B cell (primary cell): ENCODE results near the gene CWC27. TPM values are rescaled to one million over a fixed set of nuclear protein-coding genes. Genes with fewer than 3 reads are reported as not detected.

ENCODE experiments used
- ATAC-seq: fragments of 200-7000 bp; cut with Tn5 transposase; one replicate; pipeline ENCODE4 v1.10.0; 2021; ENCODE audit warnings: low read depth, mild to moderate bottlenecking, moderate number of reproducible peaks, moderate library complexity
- CTCF ChIA-PET: fragments of 350-600 bp; sonication (Branson Sonifier 250); formaldehyde crosslinking; loops from one replicate; lab custom pipeline; 2021; ENCODE audit warnings: antibody characterized with exemption, inconsistent platforms; lab: Charles Lee
- POLR2A ChIA-PET: fragments of 350-600 bp; sonication (Branson Sonifier 250); formaldehyde crosslinking; loops from one replicate; lab custom pipeline; 2021; ENCODE audit warnings: antibody characterized with exemption; lab: Charles Lee
- DNase-seq: peaks from one replicate; pipeline ENCODE4 v3.0.0; 2013
- H2AFZ ChIP-seq: 2 replicates; pipeline ENCODE4 v1.6.1; 2012; ENCODE audit warnings: mild to moderate bottlenecking, low read depth, low read length; ENCODE audit not compliant: insufficient read depth, poor library complexity, severe bottlenecking
- H3K27ac ChIP-seq, 2 donors: 1 replicate in 1 of 2; 2 replicates in 1 of 2; pipeline ENCODE4 v1.5.1; 2012 to 2013; ENCODE audit warnings: low read length in 2 of 2, mild to moderate bottlenecking in 2 of 2, moderate library complexity in 1 of 2
- H3K27me3 ChIP-seq, 4 experiments: fragments of 200-600 bp in 1 of 4; sonication (generic) in 1 of 4; replicated peaks in 1 of 4; 1 replicate in 2 of 4; 2 replicates in 2 of 4; pipeline versions ENCODE4 v1.6.1 to v1.7.0; 2013 to 2016; ENCODE audit warnings: low read length in 3 of 4, mild to moderate bottlenecking in 2 of 4, mixed read lengths in 1 of 4, moderate library complexity in 1 of 4; ENCODE audit not compliant: insufficient read depth in 4 of 4, control insufficient read depth in 3 of 4; ENCODE audit errors: control extremely low read depth in 1 of 4
- H3K36me3 ChIP-seq, 2 experiments: replicated peaks in 1 of 2; 1 replicate in 1 of 2; 2 replicates in 1 of 2; pipeline versions ENCODE4 v1.6.1 to v1.7.1; 2013; ENCODE audit warnings: low read length in 1 of 2; ENCODE audit not compliant: insufficient read depth in 2 of 2, control insufficient read depth in 1 of 2; ENCODE audit errors: control extremely low read depth in 1 of 2, extremely low read depth in 1 of 2
- H3K4me1 ChIP-seq, 2 donors: fragments of 200-600 bp in 1 of 2; sonication (generic) in 1 of 2; 1 replicate in 1 of 2; 2 replicates in 1 of 2; pipeline versions ENCODE4 v1.5.1 to v1.6.1; 2013 to 2017; ENCODE audit warnings: low read length in 2 of 2; ENCODE audit not compliant: control insufficient read depth in 2 of 2, insufficient read depth in 2 of 2
- H3K4me2 ChIP-seq: replicated peaks from 2 replicates; pipeline ENCODE3; 2012; ENCODE audit warnings: mild to moderate bottlenecking, low read depth, low read length; ENCODE audit not compliant: poor library complexity, severe bottlenecking
- H3K4me3 ChIP-seq, 5 experiments: fragments of 200-600 bp in 1 of 5; sonication (generic) in 1 of 5; 1 replicate in 3 of 5; 2 replicates in 2 of 5; pipeline versions ENCODE4 v1.5.1 to v1.7.0; 2011 to 2016; ENCODE audit warnings: low read length in 4 of 5, mild to moderate bottlenecking in 4 of 5, low read depth in 2 of 5, control low read depth in 1 of 5, moderate library complexity in 1 of 5; ENCODE audit not compliant: insufficient read depth in 1 of 5; ENCODE audit errors: control extremely low read depth in 1 of 5, extremely low read depth in 1 of 5
- H3K79me2 ChIP-seq: fragments of 200-600 bp; sonication (generic); one replicate; pipeline ENCODE4 v1.6.0; 2016; ENCODE audit warnings: low read length; ENCODE audit not compliant: control insufficient read depth, insufficient read depth
- H3K9ac ChIP-seq: fragments of 200-600 bp; sonication (generic); 2 replicates; pipeline ENCODE4 v1.6.1; 2017; ENCODE audit warnings: mild to moderate bottlenecking, low read length, moderate library complexity
- H3K9me3 ChIP-seq, 3 donors: one replicate each; pipeline versions ENCODE4 v1.6.1 to v1.7.1; 2013; ENCODE audit warnings: low read length in 2 of 3; ENCODE audit not compliant: control insufficient read depth in 2 of 3, insufficient read depth in 1 of 3; ENCODE audit errors: control extremely low read depth in 1 of 3
- H4K20me1 ChIP-seq: 2 replicates; pipeline ENCODE4 v1.6.0; 2012; ENCODE audit warnings: mild to moderate bottlenecking, low read length; ENCODE audit not compliant: insufficient read depth, control insufficient read depth, poor library complexity, severe bottlenecking
- H3K27ac Mint-ChIP-seq: one replicate; pipeline ENCODE4 v1.8.0; 2021; ENCODE audit warnings: mixed read lengths
- H3K27me3 Mint-ChIP-seq: one replicate; pipeline ENCODE4 v1.8.0; 2021; ENCODE audit warnings: mixed read lengths
- H3K4me1 Mint-ChIP-seq: one replicate; pipeline ENCODE4 v1.8.0; 2021; ENCODE audit warnings: mixed read lengths
- H3K4me3 Mint-ChIP-seq: one replicate; pipeline ENCODE4 v1.8.0; 2021; ENCODE audit warnings: mixed read lengths
- H3K9me3 Mint-ChIP-seq: one replicate; pipeline ENCODE4 v1.8.0; 2022; ENCODE audit warnings: mixed read lengths; ENCODE audit not compliant: insufficient read depth
- EZH2 ChIP-seq: IDR thresholded peaks from 2 replicates; pipeline ENCODE4 v1.6.1; 2012; ENCODE audit warnings: borderline replicate concordance, low read depth, mild to moderate bottlenecking, moderate library complexity, low read length; ENCODE audit not compliant: insufficient read depth, poor library complexity, severe bottlenecking
- WGBS: methylation state at CpG from one replicate; pipeline ENCODE4 v1.1.5; 2013; ENCODE audit warnings: missing lambda C conversion rate; ENCODE audit not compliant: insufficient coverage; 5-methylcytosine and 5-hydroxymethylcytosine counted together
- intact Hi-C: fragments of 100-400 bp; cut with micrococcal nuclease; formaldehyde crosslinking; loops from one replicate; pipeline ENCODE4 v1.10.0; 2022
- polyA plus RNA-seq: library from polyadenylated mRNA; depleted of rRNA; stranded (reverse); fragments of >200 nt; gene quantifications from 2 replicates; pipeline ENCODE4 v1.2.3, GENCODE V29; 2012
- total RNA-seq, 2 donors: library from RNA; stranded (reverse); fragments of 120-200 nt in 1 of 2; gene quantifications; 1 replicate in 1 of 2; 2 replicates in 1 of 2; pipeline versions ENCODE4 v1.2.3 to v1.2.4, GENCODE V29; 2013 to 2022
- TF ChIP-seq, protein P1 (sequence below): fragments of 200-600 bp; IDR thresholded peaks from one replicate; pipeline ENCODE4 v1.8.0; 2022; ENCODE audit warnings: antibody characterized with exemption, mild to moderate bottlenecking

Gene CWC27
- total and polyA plus RNA-seq, 2 donors (not counting 1 experiment from before 2014, with no cell fraction given): 6.6 to 30.5 TPM

DNA sequence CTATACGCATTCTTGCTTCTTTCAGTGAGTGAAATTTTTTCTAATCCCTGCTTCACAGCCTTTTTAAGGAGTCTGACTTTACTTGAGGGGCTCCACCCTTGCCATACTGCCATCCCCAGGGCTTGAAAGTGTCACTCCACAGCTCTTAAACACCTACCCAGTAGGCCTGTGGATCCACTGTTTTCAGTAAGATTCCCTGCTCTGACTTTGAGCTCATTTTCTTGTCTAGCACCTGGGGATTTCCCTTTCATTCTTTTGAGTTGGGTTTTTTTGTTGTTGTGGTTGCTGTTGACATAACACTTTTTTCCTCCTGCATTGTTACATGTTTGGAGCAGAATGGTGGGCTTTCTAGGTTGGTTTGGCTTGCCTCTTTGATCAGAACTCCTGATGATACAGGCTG is 23.8 kb upstream of the CWC27 start:
- Histone ChIP-seq H3K4me2 (no peak overlapping the region), H4K20me1 (no peaks in the 10 kb centered on the region), H2AFZ (no peak overlapping the region), H3K9ac (no peak overlapping the region), H3K4me3 (no peak overlapping the region), H3K27me3 (no peaks in the 10 kb centered on the region), H3K36me3 (peaks cover 6% of the 10 kb centered on the region in 2 experiments), H3K4me1 (no peaks in the 10 kb centered on the region), H3K27ac (no peak overlapping the region), H3K9me3 (no peaks in the 10 kb centered on the region), H3K79me2 (peaks cover 3% of the 10 kb centered on the region)
- no peak overlapping the region for H3K4me3 Mint-ChIP-seq
- ChIA-PET POLR2A (no interaction called here), CTCF (no interaction called here)
- no peaks in the 10 kb centered on the region for H3K27me3 Mint-ChIP-seq
- intact Hi-C loops: no loop called here
- TF ChIP-seq EZH2: no peak
- TF ChIP-seq, protein P1, sequence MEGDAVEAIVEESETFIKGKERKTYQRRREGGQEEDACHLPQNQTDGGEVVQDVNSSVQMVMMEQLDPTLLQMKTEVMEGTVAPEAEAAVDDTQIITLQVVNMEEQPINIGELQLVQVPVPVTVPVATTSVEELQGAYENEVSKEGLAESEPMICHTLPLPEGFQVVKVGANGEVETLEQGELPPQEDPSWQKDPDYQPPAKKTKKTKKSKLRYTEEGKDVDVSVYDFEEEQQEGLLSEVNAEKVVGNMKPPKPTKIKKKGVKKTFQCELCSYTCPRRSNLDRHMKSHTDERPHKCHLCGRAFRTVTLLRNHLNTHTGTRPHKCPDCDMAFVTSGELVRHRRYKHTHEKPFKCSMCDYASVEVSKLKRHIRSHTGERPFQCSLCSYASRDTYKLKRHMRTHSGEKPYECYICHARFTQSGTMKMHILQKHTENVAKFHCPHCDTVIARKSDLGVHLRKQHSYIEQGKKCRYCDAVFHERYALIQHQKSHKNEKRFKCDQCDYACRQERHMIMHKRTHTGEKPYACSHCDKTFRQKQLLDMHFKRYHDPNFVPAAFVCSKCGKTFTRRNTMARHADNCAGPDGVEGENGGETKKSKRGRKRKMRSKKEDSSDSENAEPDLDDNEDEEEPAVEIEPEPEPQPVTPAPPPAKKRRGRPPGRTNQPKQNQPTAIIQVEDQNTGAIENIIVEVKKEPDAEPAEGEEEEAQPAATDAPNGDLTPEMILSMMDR: no peak
- ATAC-seq: no peak
- H3K27ac Mint-ChIP-seq: no peak overlapping the region
- no peaks in the 10 kb centered on the region for H3K9me3 Mint-ChIP-seq
- no peak for DNase-seq
- WGBS: no CpG with 5 or more reads among the region's 1 CpG
- H3K4me1 Mint-ChIP-seq: no peaks in the 10 kb centered on the region

DNA sequence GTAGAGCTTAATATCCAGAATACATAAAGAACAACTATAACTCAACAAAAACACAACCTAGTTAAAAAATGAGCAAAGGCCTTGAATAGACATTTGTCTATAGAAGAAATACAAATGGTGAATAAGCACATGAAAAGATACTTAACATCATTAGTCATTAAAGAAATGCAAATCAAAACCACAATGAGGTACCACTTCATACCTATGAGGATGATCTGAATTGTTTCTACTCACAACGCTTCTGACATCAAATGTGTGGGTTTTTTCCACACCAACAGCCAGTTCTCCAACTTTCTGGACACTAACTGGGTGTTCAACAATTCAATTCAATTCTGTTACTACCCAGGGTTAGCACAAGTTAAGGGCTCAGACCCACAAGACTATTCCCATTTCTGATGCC is 22.3 kb upstream of the CWC27 start:
- no peak for TF ChIP-seq EZH2
- TF ChIP-seq, protein P1: no peak
- Histone ChIP-seq H3K27me3 (no peaks in the 10 kb centered on the region), H3K9ac (no peak overlapping the region), H3K4me1 (no peaks in the 10 kb centered on the region), H3K4me3 (no peak overlapping the region), H4K20me1 (no peaks in the 10 kb centered on the region), H3K9me3 (no peaks in the 10 kb centered on the region), H3K79me2 (peaks cover 3% of the 10 kb centered on the region), H2AFZ (no peak overlapping the region), H3K36me3 (peaks cover 0 to 5% of the 10 kb centered on the region in 2 experiments), H3K4me2 (no peak overlapping the region), H3K27ac (no peak overlapping the region)
- POLR2A ChIA-PET: no interaction called here
- intact Hi-C loops: no loop called here
- DNase-seq (no peak), ATAC-seq (no peak)
- no peaks in the 10 kb centered on the region for H3K27me3 Mint-ChIP-seq
- peaks cover 9% of the 10 kb centered on the region for H3K4me1 Mint-ChIP-seq
- CTCF ChIA-PET: no interaction called here
- H3K9me3 Mint-ChIP-seq: no peaks in the 10 kb centered on the region
- H3K4me3 Mint-ChIP-seq: no peak overlapping the region
- WGBS: 100% methylated on average over 1 of the region's 1 CpG
- no peak overlapping the region for H3K27ac Mint-ChIP-seq
